Endothelial cell of umbilical vein (primary cell): ENCODE data around the gene AUTS2. TPM values are rescaled to one million over a fixed set of nuclear protein-coding genes. Genes with fewer than 3 reads are reported as not detected.

ENCODE experiments used
- BruUV-seq: library from RNA; stranded (reverse); fragments of 400-500 nt; replicated peaks from 2 replicates; lab custom pipeline; 2021; lab: Mats Ljungman, UMichigan
- CTCF ChIA-PET: fragments of 300-600, 350-600 bp; sonication (Branson Sonifier 250); formaldehyde crosslinking; loops from one replicate; lab custom pipeline; 2021; ENCODE audit warnings: antibody characterized with exemption, inconsistent platforms; lab: Charles Lee
- POLR2A ChIA-PET: fragments of 300-600, 350-600 bp; sonication (Branson Sonifier 250); formaldehyde crosslinking; loops from one replicate; lab custom pipeline; 2021; ENCODE audit warnings: antibody characterized with exemption, inconsistent platforms; lab: Charles Lee
- DNase-seq: peaks from one replicate; pipeline ENCODE4 v3.0.0-alpha.2; 2011; ENCODE audit warnings: low read depth, low spot score
- FAIRE-seq: peaks from 2 replicates; lab custom pipeline; 2011; peaks lifted over from hg19 to GRCh38; lab: Jason Lieb, UNC
- H2AFZ ChIP-seq: 2 replicates; pipeline ENCODE4 v1.6.0; 2012; ENCODE audit warnings: low read depth, low read length, control low read depth, inconsistent platforms
- H3K27ac ChIP-seq: 2 replicates; pipeline ENCODE4 v1.5.1; 2011; ENCODE audit warnings: low read depth, mild to moderate bottlenecking, control low read depth, low read length, moderate library complexity; ENCODE audit not compliant: insufficient read depth
- H3K27me3 ChIP-seq, 2 experiments: 2 replicates each; pipeline versions ENCODE4 v1.6.0 to v1.6.1; 2011; ENCODE audit warnings: low read length in 2 of 2, mixed read lengths in 1 of 2; ENCODE audit not compliant: control insufficient read depth in 2 of 2, insufficient read depth in 2 of 2
- H3K36me3 ChIP-seq, 2 experiments: 2 replicates in 1 of 2; 3 replicates in 1 of 2; pipeline ENCODE4 v1.5.1; 2011; ENCODE audit warnings: low read length in 2 of 2, mild to moderate bottlenecking in 1 of 2, moderate library complexity in 1 of 2; ENCODE audit not compliant: control insufficient read depth in 2 of 2, insufficient read depth in 2 of 2; ENCODE audit errors: extremely low read depth in 1 of 2
- H3K4me1 ChIP-seq: 3 replicates; pipeline ENCODE4 v1.5.1; 2011; ENCODE audit warnings: mild to moderate bottlenecking, low read length; ENCODE audit not compliant: control insufficient read depth, insufficient read depth; ENCODE audit errors: extremely low read depth
- H3K4me2 ChIP-seq: 2 replicates; pipeline ENCODE4 v1.6.1; 2011; ENCODE audit warnings: low read length, control low read depth, mixed read lengths; ENCODE audit not compliant: insufficient read depth
- H3K4me3 ChIP-seq, 3 experiments: fragments of 200-600 bp in 1 of 3; sonication (generic), shearing (Covaris generic) in 1 of 3; replicated peaks in 1 of 3; 2 replicates each; pipeline ENCODE4 v1.5.1; 2011 to 2016; ENCODE audit warnings: control low read depth in 3 of 3, low read length in 3 of 3, mild to moderate bottlenecking in 2 of 3, inconsistent platforms in 1 of 3, low read depth in 1 of 3, moderate library complexity in 1 of 3; ENCODE audit not compliant: insufficient read depth in 1 of 3
- H3K79me2 ChIP-seq: 2 replicates; pipeline ENCODE4 v1.6.0; 2012; ENCODE audit warnings: low read length, inconsistent platforms; ENCODE audit not compliant: control insufficient read depth, insufficient read depth
- H3K9ac ChIP-seq: replicated peaks from 2 replicates; pipeline ENCODE3; 2011; ENCODE audit warnings: low read length, control low read depth; ENCODE audit not compliant: insufficient read depth; ENCODE audit errors: extremely low read depth
- H3K9me1 ChIP-seq: replicated peaks from 3 replicates; pipeline ENCODE4 v1.6.0; 2011; ENCODE audit warnings: mild to moderate bottlenecking, low read length; ENCODE audit not compliant: control insufficient read depth, insufficient read depth; ENCODE audit errors: extremely low read depth
- H3K9me3 ChIP-seq: replicated peaks from 2 replicates; pipeline ENCODE4 v1.5.1; 2012; ENCODE audit warnings: low read length, inconsistent platforms; ENCODE audit not compliant: control insufficient read depth, insufficient read depth
- H4K20me1 ChIP-seq: replicated peaks from 2 replicates; pipeline ENCODE3; 2011; ENCODE audit warnings: mild to moderate bottlenecking, low read length; ENCODE audit not compliant: control insufficient read depth, insufficient read depth; ENCODE audit errors: extremely low read depth
- EZH2 ChIP-seq: IDR thresholded peaks from 2 replicates; pipeline ENCODE4 v1.6.1; 2012; ENCODE audit warnings: borderline replicate concordance, low read depth, mild to moderate bottlenecking, moderate library complexity, low read length, inconsistent platforms; ENCODE audit not compliant: severe bottlenecking
- FOS ChIP-seq: IDR thresholded peaks from 2 replicates; pipeline ENCODE4 v1.6.1; 2011; ENCODE audit warnings: mild to moderate bottlenecking, low read length, moderate library complexity, borderline replicate concordance; ENCODE audit not compliant: insufficient read depth
- GATA2 ChIP-seq: IDR thresholded peaks from 2 replicates; pipeline ENCODE4 v1.7.0; 2011; ENCODE audit warnings: low read depth, mild to moderate bottlenecking, moderate library complexity, mixed read lengths, low read length; ENCODE audit not compliant: insufficient read length, insufficient read depth
- JUN ChIP-seq: IDR thresholded peaks from 2 replicates; pipeline ENCODE4 v1.6.1; 2011; ENCODE audit warnings: borderline replicate concordance, low read depth; ENCODE audit not compliant: insufficient read length, insufficient read depth
- MYC ChIP-seq: IDR thresholded peaks from one replicate; pipeline ENCODE4 v1.6.1; 2011; ENCODE audit warnings: mild to moderate bottlenecking, low read depth, low read length
- POLR2A ChIP-seq: IDR thresholded peaks from 2 replicates; pipeline ENCODE4 v1.6.1; 2012; ENCODE audit warnings: low read depth, mild to moderate bottlenecking, control low read depth, low read length
- POLR2AphosphoS5 ChIP-seq: IDR thresholded peaks from 2 replicates; pipeline ENCODE4 v1.6.1; 2012; ENCODE audit warnings: low read depth, mild to moderate bottlenecking, control low read depth, low read length, moderate library complexity; ENCODE audit not compliant: insufficient read depth
- dilution Hi-C: fragments of 300-500 bp; cut with MboI; formaldehyde crosslinking; loops from one replicate; pipeline ENCODE4 v1.15.0; 2019; ENCODE audit warnings: low sequenced_read_pairs; ENCODE audit not compliant: extremely low pct_ligation_motif_present
- intact Hi-C: fragments of 100-400 bp; cut with micrococcal nuclease; formaldehyde crosslinking; loops from one replicate; pipeline ENCODE4 v1.10.0; 2022
- polyA plus RNA-seq, 4 experiments: library from polyadenylated mRNA; depleted of rRNA in 3 of 4; stranded (reverse) in 3 of 4; unstranded in 1 of 4; fragments of >200 nt; gene quantifications; 2 replicates each; pipeline versions ENCODE4 v1.2.1 to v1.2.3, GENCODE V29; 2011 to 2012; ENCODE audit warnings: missing spikeins in 1 of 4
- total RNA-seq: library from RNA; stranded (reverse); gene quantifications from 2 replicates; pipeline ENCODE4 v1.2.3, GENCODE V29; 2021
- TF ChIP-seq, protein P1 (sequence below): IDR thresholded peaks from 2 replicates; pipeline ENCODE4 v1.6.1; 2011; ENCODE audit not compliant: insufficient read depth, insufficient read length
- TF ChIP-seq, protein P2 (sequence below), 2 donors: IDR thresholded peaks; 1 replicate in 1 of 2; 2 replicates in 1 of 2; pipeline ENCODE4 v1.5.1; 2011; ENCODE audit warnings: low read length in 2 of 2, mild to moderate bottlenecking in 2 of 2, moderate library complexity in 2 of 2, control low read depth in 1 of 2, inconsistent platforms in 1 of 2, low read depth in 1 of 2; ENCODE audit not compliant: insufficient read depth in 1 of 2; ENCODE audit errors: extremely low read depth in 1 of 2

AUTS2 gene
- total and polyA plus RNA-seq, 2 donors (not counting 3 experiments of a cell fraction or from before 2014, with no cell fraction given) = 0.59 to 8.0 TPM

DNA sequence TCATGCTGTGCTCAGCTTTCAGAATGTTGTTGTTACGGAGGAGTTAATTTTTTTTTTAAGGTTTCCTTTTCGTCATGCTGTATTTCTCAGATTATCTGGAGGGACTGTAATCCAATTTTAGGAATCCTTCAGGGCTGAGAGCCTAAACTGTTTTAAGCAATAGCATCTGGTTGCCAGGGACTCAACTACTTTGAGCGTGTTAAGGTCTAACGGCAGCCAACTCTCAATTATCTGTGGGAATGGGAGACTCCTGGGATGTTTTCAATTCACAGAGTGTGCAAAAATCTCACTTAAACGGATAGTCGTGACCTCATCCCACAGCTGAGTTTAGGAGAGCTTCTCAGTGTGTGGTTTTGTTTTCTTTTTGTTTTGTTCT, 291.7 kb downstream of the AUTS2 start:
- Histone ChIP-seq H3K9ac (no peak overlapping the region), H4K20me1 (no peaks in the 10 kb centered on the region), H3K79me2 (no peaks in the 10 kb centered on the region), H2AFZ (no peak overlapping the region), H3K9me3 (no peaks in the 10 kb centered on the region), H3K36me3 (no peaks in the 10 kb centered on the region), H3K4me3 (no peak overlapping the region), H3K4me1 (no peaks in the 10 kb centered on the region), H3K27me3 (no peaks in the 10 kb centered on the region), H3K27ac (no peak overlapping the region), H3K9me1 (no peaks in the 10 kb centered on the region), H3K4me2 (no peak overlapping the region)
- intact Hi-C loops (no loop called here), dilution Hi-C loops (no loop called here)
- DNase-seq = no peak
- POLR2A ChIA-PET = no interaction called here
- FAIRE-seq = no peak
- TF ChIP-seq GATA2 (no peak), MYC (no peak), POLR2A (no peak), JUN (no peak), POLR2AphosphoS5 (no peak), FOS (no peak), EZH2 (no peak)
- TF ChIP-seq, protein P1, sequence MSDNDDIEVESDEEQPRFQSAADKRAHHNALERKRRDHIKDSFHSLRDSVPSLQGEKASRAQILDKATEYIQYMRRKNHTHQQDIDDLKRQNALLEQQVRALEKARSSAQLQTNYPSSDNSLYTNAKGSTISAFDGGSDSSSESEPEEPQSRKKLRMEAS = no peak
- TF ChIP-seq, protein P2, sequence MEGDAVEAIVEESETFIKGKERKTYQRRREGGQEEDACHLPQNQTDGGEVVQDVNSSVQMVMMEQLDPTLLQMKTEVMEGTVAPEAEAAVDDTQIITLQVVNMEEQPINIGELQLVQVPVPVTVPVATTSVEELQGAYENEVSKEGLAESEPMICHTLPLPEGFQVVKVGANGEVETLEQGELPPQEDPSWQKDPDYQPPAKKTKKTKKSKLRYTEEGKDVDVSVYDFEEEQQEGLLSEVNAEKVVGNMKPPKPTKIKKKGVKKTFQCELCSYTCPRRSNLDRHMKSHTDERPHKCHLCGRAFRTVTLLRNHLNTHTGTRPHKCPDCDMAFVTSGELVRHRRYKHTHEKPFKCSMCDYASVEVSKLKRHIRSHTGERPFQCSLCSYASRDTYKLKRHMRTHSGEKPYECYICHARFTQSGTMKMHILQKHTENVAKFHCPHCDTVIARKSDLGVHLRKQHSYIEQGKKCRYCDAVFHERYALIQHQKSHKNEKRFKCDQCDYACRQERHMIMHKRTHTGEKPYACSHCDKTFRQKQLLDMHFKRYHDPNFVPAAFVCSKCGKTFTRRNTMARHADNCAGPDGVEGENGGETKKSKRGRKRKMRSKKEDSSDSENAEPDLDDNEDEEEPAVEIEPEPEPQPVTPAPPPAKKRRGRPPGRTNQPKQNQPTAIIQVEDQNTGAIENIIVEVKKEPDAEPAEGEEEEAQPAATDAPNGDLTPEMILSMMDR (IDR thresholded peaks at IDR 0.05; ENCODE audit: extremely low read depth in 1 of 2, insufficient read depth in 1 of 2, low read depth in 1 of 2, low read length in 2 of 2) = no peak
- BruUV-seq = no TSS peak
- CTCF ChIA-PET = no interaction called here
